ENCODE data around the gene RABGAP1L.

The RABGAP1L gene

GRCh38 chr1:174556392-174556791 is 397.1 kb downstream of the RABGAP1L start:
- Histone ChIP-seq H4K20me1 (ENCODE audit: insufficient read depth, low read length, poor library complexity, severe bottlenecking) (no peaks in the 10 kb centered on the region), H2AFZ (ENCODE audit: low read length) (no peak overlapping the region)
- TF ChIP-seq CTCF (conservative IDR thresholded peaks at IDR 0.05; ENCODE audit: low read length) (no peak), EZH2phosphoT487 (IDR thresholded peaks at IDR 0.05; ENCODE audit: borderline replicate concordance) (no peak)

GRCh38 chr1:174568551-174568950 is 409.2 kb downstream of the RABGAP1L start:
- Histone ChIP-seq H3K79me2 (ENCODE audit: insufficient read depth, low read length) (no peaks in the 10 kb centered on the region), H3K9me3 (ENCODE audit: insufficient read depth, low read depth, low read length) (no peaks in the 10 kb centered on the region), H3K27me3 (ENCODE audit: insufficient read depth, low read length, poor library complexity, severe bottlenecking) (no peaks in the 10 kb centered on the region), H2AFZ (ENCODE audit: low read length) (no peak overlapping the region), H3K9ac (ENCODE audit: low read depth, low read length, poor library complexity, severe bottlenecking) (no peak overlapping the region), H3K4me1 (ENCODE audit: insufficient read depth, low read length, poor library complexity, severe bottlenecking) (no peaks in the 10 kb centered on the region), H3F3A (ENCODE audit: low read depth) (no peaks in the 10 kb centered on the region), H3K9me2 (replicated peaks; ENCODE audit: low read depth, low read length) (no peaks in the 10 kb centered on the region), H3K36me3 (ENCODE audit: insufficient read depth, low read length) (no peaks in the 10 kb centered on the region), H4K20me1 (ENCODE audit: insufficient read depth, low read length, poor library complexity, severe bottlenecking) (no peaks in the 10 kb centered on the region), H3K4me2 (ENCODE audit: low read depth, low read length, poor library complexity, severe bottlenecking) (no peak overlapping the region), H3K4me3 (ENCODE audit: low read length, poor library complexity, severe bottlenecking) (no peak overlapping the region)
- TF ChIP-seq EZH2phosphoT487 (IDR thresholded peaks at IDR 0.05; ENCODE audit: borderline replicate concordance): no peak
- no peak for TF ChIP-seq CTCF (conservative IDR thresholded peaks at IDR 0.05; ENCODE audit: low read length)

More at GRCh38 chr1:174556392-174556791, 397.1 kb downstream of the RABGAP1L start:
- no peaks in the 10 kb centered on the region for H3K9me3 ChIP-seq (ENCODE audit: insufficient read depth, low read depth, low read length)
- no peak overlapping the region for H3K4me3 ChIP-seq (ENCODE audit: low read length, poor library complexity, severe bottlenecking)
- H3K4me1 ChIP-seq (ENCODE audit: insufficient read depth, low read length, poor library complexity, severe bottlenecking): no peaks in the 10 kb centered on the region
- no peaks in the 10 kb centered on the region for H3F3A ChIP-seq (ENCODE audit: low read depth)
- H3K9ac ChIP-seq (ENCODE audit: low read depth, low read length, poor library complexity, severe bottlenecking): no peak overlapping the region
- no peaks in the 10 kb centered on the region for H3K79me2 ChIP-seq (ENCODE audit: insufficient read depth, low read length)
- no peaks in the 10 kb centered on the region for H3K27me3 ChIP-seq (ENCODE audit: insufficient read depth, low read length, poor library complexity, severe bottlenecking)
- H3K9me2 ChIP-seq (replicated peaks; ENCODE audit: low read depth, low read length): no peaks in the 10 kb centered on the region
- H3K4me2 ChIP-seq (ENCODE audit: low read depth, low read length, poor library complexity, severe bottlenecking): no peak overlapping the region
- no peaks in the 10 kb centered on the region for H3K36me3 ChIP-seq (ENCODE audit: insufficient read depth, low read length)

GRCh38 chr1:174569240-174569639 is 409.9 kb downstream of the RABGAP1L start:
- Histone ChIP-seq H3K4me2 (ENCODE audit: low read depth, low read length, poor library complexity, severe bottlenecking) (no peak overlapping the region), H3K79me2 (ENCODE audit: insufficient read depth, low read length) (no peaks in the 10 kb centered on the region), H3K9me2 (replicated peaks; ENCODE audit: low read depth, low read length) (no peaks in the 10 kb centered on the region), H2AFZ (ENCODE audit: low read length) (no peak overlapping the region), H3F3A (ENCODE audit: low read depth) (no peaks in the 10 kb centered on the region), H3K9ac (ENCODE audit: low read depth, low read length, poor library complexity, severe bottlenecking) (no peak overlapping the region), H3K9me3 (ENCODE audit: insufficient read depth, low read depth, low read length) (no peaks in the 10 kb centered on the region), H3K27me3 (ENCODE audit: insufficient read depth, low read length, poor library complexity, severe bottlenecking) (no peaks in the 10 kb centered on the region), H4K20me1 (ENCODE audit: insufficient read depth, low read length, poor library complexity, severe bottlenecking) (no peaks in the 10 kb centered on the region), H3K36me3 (ENCODE audit: insufficient read depth, low read length) (no peaks in the 10 kb centered on the region), H3K4me1 (ENCODE audit: insufficient read depth, low read length, poor library complexity, severe bottlenecking) (no peaks in the 10 kb centered on the region), H3K4me3 (ENCODE audit: low read length, poor library complexity, severe bottlenecking) (no peak overlapping the region)
- TF ChIP-seq EZH2phosphoT487 (IDR thresholded peaks at IDR 0.05; ENCODE audit: borderline replicate concordance) (no peak), CTCF (conservative IDR thresholded peaks at IDR 0.05; ENCODE audit: low read length) (no peak)
